Activated CD4-positive, alpha-beta memory T cell treated with anti-CD3 and anti-CD28 coated beads for 36 hours (primary cell): Measurements from ENCODE around the gene CCL20. TPM values are rescaled to one million over a fixed set of nuclear protein-coding genes. Genes with fewer than 3 reads are reported as not detected.

Experiments used
- CTCF ChIA-PET: fragments of 350-600 bp; sonication (Branson Sonifier 250); formaldehyde crosslinking; loops from one replicate; lab custom pipeline; 2021; ENCODE audit warnings: antibody characterized with exemption, inconsistent platforms; lab: Charles Lee
- POLR2A ChIA-PET: fragments of 350-600 bp; sonication (Branson Sonifier 250); formaldehyde crosslinking; loops from one replicate; lab custom pipeline; 2021; ENCODE audit warnings: antibody characterized with exemption; lab: Charles Lee
- DNase-seq: peaks from one replicate; pipeline ENCODE4 v3.0.0-alpha.2; 2020
- H3K27ac Mint-ChIP-seq: one replicate; pipeline ENCODE4 v1.8.0; 2021; ENCODE audit warnings: mixed read lengths
- H3K27me3 Mint-ChIP-seq: one replicate; pipeline ENCODE4 v1.8.0; 2021; ENCODE audit warnings: mixed read lengths
- H3K36me3 Mint-ChIP-seq: one replicate; pipeline ENCODE4 v1.8.0; 2021; ENCODE audit warnings: mixed read lengths
- H3K4me1 Mint-ChIP-seq: one replicate; pipeline ENCODE4 v1.8.0; 2021; ENCODE audit warnings: low read depth, mixed read lengths
- H3K4me3 Mint-ChIP-seq: one replicate; pipeline ENCODE4 v1.8.0; 2021; ENCODE audit warnings: mild to moderate bottlenecking, mixed read lengths
- H3K9me3 Mint-ChIP-seq: one replicate; pipeline ENCODE4 v1.8.0; 2021; ENCODE audit warnings: mixed read lengths
- intact Hi-C: fragments of 100-400 bp; cut with micrococcal nuclease; formaldehyde crosslinking; loops from one replicate; pipeline ENCODE4 v1.15.1; 2023
- total RNA-seq, 2 experiments: library from RNA; stranded (reverse); gene quantifications; one replicate each; pipeline ENCODE4 v1.2.3, GENCODE V29; 2021

CCL20 gene
- total RNA-seq, 2 experiments from 2014 or later, result 72.0 to 74.7 TPM

- DNase-seq, result peak; percentile 29
These were observed 8.7 kb upstream of the CCL20 start for GRCh38 chr2:227804975-227805374.

GRCh38 chr2:227805578-227805977 is 8.1 kb upstream of the CCL20 start:
- Mint-ChIP-seq H3K27ac (peak overlapping the region; percentile 81), H3K9me3 (no peaks in the 10 kb centered on the region), H3K4me3 (peak overlapping the region; percentile 72), H3K27me3 (peaks cover 1% of the 10 kb centered on the region), H3K4me1 (peaks cover 14% of the 10 kb centered on the region), H3K36me3 (peaks cover 5% of the 10 kb centered on the region)
- DNase-seq, result peak; percentile 66
- ChIA-PET POLR2A (interaction anchor here (0.7 to 3.5 kb wide), 6 partner anchors 10 to 23 kb away, joined by 3 to 29 read pairs (median 8); no protein-coding TSS in a partner anchor), CTCF (interaction anchor here (0.6 to 2.7 kb wide), 9 partner anchors 12 to 399 kb away, joined by 3 to 15 read pairs (median 4); no protein-coding TSS in a partner anchor)
- intact Hi-C loops, result loop anchor here (1.0 to 5.0 kb wide), 3 partner anchors 13 to 42 kb away; no protein-coding TSS in a partner anchor

More at GRCh38 chr2:227804975-227805374, 8.7 kb upstream of the CCL20 start:
- peaks cover 14% of the 10 kb centered on the region for H3K4me1 Mint-ChIP-seq
- POLR2A ChIA-PET, result interaction anchor here (0.8 to 3.5 kb wide), 5 partner anchors 11 to 22 kb away, joined by 3 to 29 read pairs (median 8); no protein-coding TSS in a partner anchor
- CTCF ChIA-PET, result interaction anchor here (0.8 to 2.7 kb wide), 6 partner anchors 21 to 399 kb away, joined by 3 to 15 read pairs (median 5); no protein-coding TSS in a partner anchor
- no peaks in the 10 kb centered on the region for H3K9me3 Mint-ChIP-seq
- peak overlapping the region; percentile 81 for H3K27ac Mint-ChIP-seq
- peaks cover 5% of the 10 kb centered on the region for H3K36me3 Mint-ChIP-seq
- H3K4me3 Mint-ChIP-seq, result no peak overlapping the region
- H3K27me3 Mint-ChIP-seq, result peaks cover 2% of the 10 kb centered on the region
- intact Hi-C loops, result loop anchor here (1.0 to 5.0 kb wide), 3 partner anchors 13 to 42 kb away; no protein-coding TSS in a partner anchor

- Mint-ChIP-seq H3K27me3 (no peaks in the 10 kb centered on the region), H3K9me3 (no peaks in the 10 kb centered on the region), H3K4me1 (peaks cover 28% of the 10 kb centered on the region), H3K36me3 (peaks cover 9% of the 10 kb centered on the region), H3K27ac (peak overlapping the region; percentile 75), H3K4me3 (peak overlapping the region; percentile 45)
- ChIA-PET POLR2A (no interaction called here), CTCF (interaction anchor here (1.7 kb wide), 1 partner anchor 53 kb away, joined by 5 read pairs; no protein-coding TSS in a partner anchor)
- DNase-seq, result no peak
- intact Hi-C loops, result loop anchor here (5.0 kb wide), 1 partner anchor 38 kb away; no protein-coding TSS in a partner anchor
These were observed 4.7 kb upstream of the CCL20 start for GRCh38 chr2:227808936-227809335.

GRCh38 chr2:227812001-227812400 is 1.6 kb upstream of the CCL20 start:
- no peak for DNase-seq

GRCh38 chr2:227813229-227813561 is 447 bp upstream of the CCL20 start:
- POLR2A ChIA-PET, result interaction anchor here (0.5 to 1.4 kb wide), 2 partner anchors 23 to 34 kb away, joined by 3 to 5 read pairs; no protein-coding TSS in a partner anchor
- intact Hi-C loops, result loop anchor here (1.0 to 10.0 kb wide), 2 partner anchors 30 to 978 kb away; partner anchors contain the start of gene RHBDD1
- CTCF ChIA-PET, result interaction anchor here (0.6 to 2.3 kb wide), 5 partner anchors 30 to 60 kb away, joined by 3 to 9 read pairs (median 3); no protein-coding TSS in a partner anchor
- Mint-ChIP-seq H3K27ac (peak overlapping the region; percentile 78), H3K27me3 (no peaks in the 10 kb centered on the region), H3K9me3 (no peaks in the 10 kb centered on the region), H3K4me1 (peaks cover 33% of the 10 kb centered on the region), H3K36me3 (peaks cover 16% of the 10 kb centered on the region), H3K4me3 (peak overlapping the region; percentile 67)
- DNase-seq, result no peak

More at GRCh38 chr2:227812001-227812400, 1.6 kb upstream of the CCL20 start:
- peaks cover 11% of the 10 kb centered on the region for H3K36me3 Mint-ChIP-seq
- H3K27ac Mint-ChIP-seq, result peak overlapping the region; percentile 50
- no peaks in the 10 kb centered on the region for H3K27me3 Mint-ChIP-seq
- CTCF ChIA-PET, result interaction anchor here (0.9 kb wide), 1 partner anchor 46 kb away, joined by 5 read pairs; no protein-coding TSS in a partner anchor
- peak overlapping the region; percentile 51 for H3K4me3 Mint-ChIP-seq
- intact Hi-C loops, result loop anchor here (10.0 kb wide), 1 partner anchor 977 kb away; the partner anchor contains the start of gene RHBDD1
- no peaks in the 10 kb centered on the region for H3K9me3 Mint-ChIP-seq
- POLR2A ChIA-PET, result no interaction called here
- peaks cover 24% of the 10 kb centered on the region for H3K4me1 Mint-ChIP-seq

GRCh38 chr2:227815066-227815465 is 1.4 kb downstream of the CCL20 start:
- H3K27ac Mint-ChIP-seq, result peak overlapping the region; percentile 63
- H3K4me1 Mint-ChIP-seq, result peaks cover 38% of the 10 kb centered on the region
- intact Hi-C loops, result loop anchor here (10.0 kb wide), 1 partner anchor 980 kb away; the partner anchor contains the start of gene RHBDD1
- POLR2A ChIA-PET, result interaction anchor here (3.6 kb wide), 1 partner anchor 9 kb away, joined by 29 read pairs; no protein-coding TSS in a partner anchor
- H3K27me3 Mint-ChIP-seq, result no peaks in the 10 kb centered on the region
- H3K9me3 Mint-ChIP-seq, result no peaks in the 10 kb centered on the region
- peak overlapping the region; percentile 67 for H3K4me3 Mint-ChIP-seq
- no peak for DNase-seq
- peaks cover 11% of the 10 kb centered on the region for H3K36me3 Mint-ChIP-seq
- CTCF ChIA-PET, result interaction anchor here (0.9 kb wide), 1 partner anchor 45 kb away, joined by 3 read pairs; no protein-coding TSS in a partner anchor

- Mint-ChIP-seq H3K36me3 (peaks cover 7% of the 10 kb centered on the region), H3K4me1 (peaks cover 45% of the 10 kb centered on the region), H3K4me3 (peak overlapping the region; percentile 49), H3K27ac (peak overlapping the region; percentile 55), H3K9me3 (no peaks in the 10 kb centered on the region), H3K27me3 (peaks cover 5% of the 10 kb centered on the region)
- POLR2A ChIA-PET, result interaction anchor here (1.1 to 3.6 kb wide), 2 partner anchors 11 to 29 kb away, joined by 3 to 29 read pairs; no protein-coding TSS in a partner anchor
- DNase-seq, result no peak
- intact Hi-C loops, result loop anchor here (10.0 kb wide), 1 partner anchor 982 kb away; the partner anchor contains the start of gene RHBDD1
- CTCF ChIA-PET, result interaction anchor here (0.7 to 1.8 kb wide), 3 partner anchors 10 to 45 kb away, joined by 3 to 9 read pairs (median 6); no protein-coding TSS in a partner anchor
These were observed 3.1 kb downstream of the CCL20 start for GRCh38 chr2:227816507-227817294.

GRCh38 chr2:227817336-227817735 is 3.7 kb downstream of the CCL20 start:
- ChIA-PET CTCF (interaction anchor here (1.0 to 1.8 kb wide), 2 partner anchors 11 to 45 kb away, joined by 6 to 9 read pairs; no protein-coding TSS in a partner anchor), POLR2A (interaction anchor here (1.1 to 3.6 kb wide), 2 partner anchors 11 to 29 kb away, joined by 3 to 29 read pairs; no protein-coding TSS in a partner anchor)
- Mint-ChIP-seq H3K4me3 (peak overlapping the region; percentile 42), H3K4me1 (peaks cover 41% of the 10 kb centered on the region), H3K36me3 (peaks cover 7% of the 10 kb centered on the region), H3K27ac (peak overlapping the region; percentile 79), H3K27me3 (peaks cover 5% of the 10 kb centered on the region), H3K9me3 (no peaks in the 10 kb centered on the region)
- intact Hi-C loops, result loop anchor here (10.0 kb wide), 1 partner anchor 983 kb away; the partner anchor contains the start of gene RHBDD1
- DNase-seq, result no peak

GRCh38 chr2:227817850-227818674 is 4.4 kb downstream of the CCL20 start:
- intact Hi-C loops, result loop anchor here (1.0 to 10.0 kb wide), 9 partner anchors 13 to 983 kb away; partner anchors contain the start of gene RHBDD1
- Mint-ChIP-seq H3K27me3 (peaks cover 5% of the 10 kb centered on the region), H3K36me3 (peaks cover 7% of the 10 kb centered on the region), H3K4me3 (peak overlapping the region; percentile 42), H3K4me1 (peaks cover 39% of the 10 kb centered on the region), H3K9me3 (no peaks in the 10 kb centered on the region), H3K27ac (peak overlapping the region; percentile 79)
- ChIA-PET POLR2A (interaction anchor here (0.6 to 3.6 kb wide), 6 partner anchors 10 to 410 kb away, joined by 3 to 29 read pairs (median 6); no protein-coding TSS in a partner anchor), CTCF (interaction anchor here (1.2 to 1.8 kb wide), 3 partner anchors 44 to 72 kb away, joined by 3 to 9 read pairs (median 3); no protein-coding TSS in a partner anchor)
- peak; percentile 94 for DNase-seq

GRCh38 chr2:227818675-227819397 is 5.2 kb downstream of the CCL20 start:
- Mint-ChIP-seq H3K27me3 (peaks cover 5% of the 10 kb centered on the region), H3K4me3 (no peak overlapping the region)
- CTCF ChIA-PET, result interaction anchor here (0.8 to 1.3 kb wide), 3 partner anchors 43 to 72 kb away, joined by 3 read pairs; no protein-coding TSS in a partner anchor

More at GRCh38 chr2:227818675-227819397, 5.2 kb downstream of the CCL20 start:
- H3K9me3 Mint-ChIP-seq, result no peaks in the 10 kb centered on the region
- peak overlapping the region; percentile 79 for H3K27ac Mint-ChIP-seq
- POLR2A ChIA-PET, result interaction anchor here (0.6 to 2.1 kb wide), 6 partner anchors 11 to 411 kb away, joined by 3 to 9 read pairs (median 6); no protein-coding TSS in a partner anchor
- H3K4me1 Mint-ChIP-seq, result peaks cover 33% of the 10 kb centered on the region
- DNase-seq, result peak; percentile 33
- H3K36me3 Mint-ChIP-seq, result peaks cover 7% of the 10 kb centered on the region
- intact Hi-C loops, result loop anchor here (1.0 to 10.0 kb wide), 9 partner anchors 14 to 984 kb away; partner anchors contain the start of gene RHBDD1
